CD8-positive, alpha-beta memory T cell (primary cell): ENCODE results near the gene KCNJ5. TPM values are rescaled to one million over a fixed set of nuclear protein-coding genes. Genes with fewer than 3 reads are reported as not detected.

Experiments used
- CTCF ChIA-PET: fragments of 350-600 bp; sonication (Branson Sonifier 250); formaldehyde crosslinking; loops from one replicate; lab custom pipeline; 2021; ENCODE audit warnings: antibody characterized with exemption; lab: Charles Lee
- POLR2A ChIA-PET: fragments of 350-600 bp; sonication (Branson Sonifier 250); formaldehyde crosslinking; loops from one replicate; lab custom pipeline; 2021; ENCODE audit warnings: antibody characterized with exemption; lab: Charles Lee
- DNase-seq, 5 donors: peaks; one replicate each; pipeline versions ENCODE4 v3.0.0 to v3.0.0-alpha.2; 2020 to 2022; ENCODE audit warnings: mixed read lengths in 1 of 5
- H3K27ac ChIP-seq: one replicate; pipeline ENCODE4 v1.7.0; 2013; ENCODE audit warnings: low read depth, mild to moderate bottlenecking, low read length, moderate library complexity
- H3K27me3 ChIP-seq: 2 replicates; pipeline ENCODE4 v1.7.0; 2013; ENCODE audit warnings: low read length, mild to moderate bottlenecking; ENCODE audit not compliant: insufficient read depth, poor library complexity, severe bottlenecking
- H3K36me3 ChIP-seq: 2 replicates; pipeline ENCODE4 v1.7.0; 2013; ENCODE audit warnings: mild to moderate bottlenecking, low read length, moderate library complexity; ENCODE audit not compliant: insufficient read depth
- H3K4me1 ChIP-seq: 2 replicates; pipeline ENCODE4 v1.7.0; 2013; ENCODE audit warnings: mild to moderate bottlenecking, low read length, moderate library complexity; ENCODE audit not compliant: insufficient read depth
- H3K4me3 ChIP-seq: 2 replicates; pipeline ENCODE4 v1.7.0; 2013; ENCODE audit warnings: mild to moderate bottlenecking, low read length
- H3K9me3 ChIP-seq: 2 replicates; pipeline ENCODE4 v1.7.0; 2013; ENCODE audit warnings: mild to moderate bottlenecking, low read length
- H3K27ac Mint-ChIP-seq, 8 donors: one replicate each; pipeline ENCODE4 v1.8.0; 2020 to 2021; ENCODE audit warnings: mixed read lengths in 8 of 8, mild to moderate bottlenecking in 6 of 8, inconsistent platforms in 3 of 8, moderate library complexity in 3 of 8
- H3K27me3 Mint-ChIP-seq, 2 donors: one replicate each; pipeline ENCODE4 v1.8.0; 2020 to 2021; ENCODE audit warnings: mixed read lengths in 2 of 2, mild to moderate bottlenecking in 1 of 2, moderate library complexity in 1 of 2
- H3K36me3 Mint-ChIP-seq, 3 donors: one replicate each; pipeline ENCODE4 v1.8.0; 2020 to 2021; ENCODE audit warnings: mixed read lengths in 3 of 3, inconsistent platforms in 1 of 3, mild to moderate bottlenecking in 1 of 3
- H3K4me1 Mint-ChIP-seq, 3 donors: one replicate each; pipeline ENCODE4 v1.8.0; 2020 to 2021; ENCODE audit warnings: mixed read lengths in 3 of 3, inconsistent platforms in 1 of 3, mild to moderate bottlenecking in 1 of 3
- H3K4me3 Mint-ChIP-seq, 7 donors: one replicate each; pipeline ENCODE4 v1.8.0; 2020 to 2021; ENCODE audit warnings: mixed read lengths in 7 of 7, mild to moderate bottlenecking in 6 of 7, moderate library complexity in 4 of 7, inconsistent platforms in 2 of 7
- H3K9me3 Mint-ChIP-seq, 5 donors: one replicate each; pipeline ENCODE4 v1.8.0; 2020 to 2022; ENCODE audit warnings: mixed read lengths in 5 of 5, mild to moderate bottlenecking in 3 of 5, moderate library complexity in 2 of 5, inconsistent platforms in 1 of 5
- polyA plus RNA-seq: library from polyadenylated mRNA; unstranded; fragments of 300-500 nt; fragmentation: Illumina TruSeq; gene quantifications from one replicate; pipeline ENCODE4 v1.2.3, GENCODE V29; 2021
- total RNA-seq, 2 experiments: library from RNA; stranded (reverse); gene quantifications; one replicate each; pipeline ENCODE4 v1.2.3, GENCODE V29; 2021

Gene KCNJ5
- total and polyA plus RNA-seq, 3 experiments from 2014 or later = 0.04 TPM; not detected in 2

DNA sequence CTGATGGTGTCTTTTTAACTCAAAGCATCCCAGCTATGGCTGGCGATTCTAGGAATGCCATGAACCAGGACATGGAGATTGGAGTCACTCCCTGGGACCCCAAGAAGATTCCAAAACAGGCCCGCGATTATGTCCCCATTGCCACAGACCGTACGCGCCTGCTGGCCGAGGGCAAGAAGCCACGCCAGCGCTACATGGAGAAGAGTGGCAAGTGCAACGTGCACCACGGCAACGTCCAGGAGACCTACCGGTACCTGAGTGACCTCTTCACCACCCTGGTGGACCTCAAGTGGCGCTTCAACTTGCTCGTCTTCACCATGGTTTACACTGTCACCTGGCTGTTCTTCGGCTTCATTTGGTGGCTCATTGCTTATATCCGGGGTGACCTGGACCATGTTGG lies 20.1 kb downstream of the KCNJ5 start:
- H3K27ac ChIP-seq = no peak overlapping the region
- Mint-ChIP-seq H3K9me3 (peaks cover 0 to 2% (median 0%) of the 10 kb centered on the region in 5 donors), H3K4me3 (no peak overlapping the region), H3K27ac (no peak overlapping the region), H3K4me1 (peaks cover under 1 to 5% (median 1%) of the 10 kb centered on the region in 3 donors), H3K36me3 (peaks cover 0 to 5% (median 3%) of the 10 kb centered on the region in 3 donors), H3K27me3 (peaks cover 34 to 64% of the 10 kb centered on the region in 2 donors)
- H3K4me1 ChIP-seq = peaks cover 2% of the 10 kb centered on the region
- no peak overlapping the region for H3K4me3 ChIP-seq
- ChIA-PET POLR2A (no interaction called here), CTCF (no interaction called here)
- no peaks in the 10 kb centered on the region for H3K9me3 ChIP-seq
- peaks cover 15% of the 10 kb centered on the region for H3K27me3 ChIP-seq
- no peak for DNase-seq
- no peaks in the 10 kb centered on the region for H3K36me3 ChIP-seq

DNA sequence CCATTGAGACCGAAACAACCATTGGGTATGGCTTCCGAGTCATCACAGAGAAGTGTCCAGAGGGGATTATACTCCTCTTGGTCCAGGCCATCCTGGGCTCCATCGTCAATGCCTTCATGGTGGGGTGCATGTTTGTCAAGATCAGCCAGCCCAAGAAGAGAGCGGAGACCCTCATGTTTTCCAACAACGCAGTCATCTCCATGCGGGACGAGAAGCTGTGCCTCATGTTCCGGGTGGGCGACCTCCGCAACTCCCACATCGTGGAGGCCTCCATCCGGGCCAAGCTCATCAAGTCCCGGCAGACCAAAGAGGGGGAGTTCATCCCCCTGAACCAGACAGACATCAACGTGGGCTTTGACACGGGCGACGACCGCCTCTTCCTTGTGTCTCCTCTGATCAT lies 20.5 kb downstream of the KCNJ5 start:
- Histone ChIP-seq H3K27ac (no peak overlapping the region), H3K27me3 (peaks cover 10% of the 10 kb centered on the region), H3K4me1 (no peaks in the 10 kb centered on the region), H3K36me3 (no peaks in the 10 kb centered on the region), H3K4me3 (no peak overlapping the region), H3K9me3 (no peaks in the 10 kb centered on the region)
- ChIA-PET CTCF (no interaction called here), POLR2A (no interaction called here)
- H3K27ac Mint-ChIP-seq = no peak overlapping the region
- peaks cover 0 to 2% (median 0%) of the 10 kb centered on the region in 5 donors for H3K9me3 Mint-ChIP-seq
- no peak overlapping the region for H3K4me3 Mint-ChIP-seq
- H3K27me3 Mint-ChIP-seq = peaks cover 34 to 66% of the 10 kb centered on the region in 2 donors
- peaks cover 0 to 4% (median 0%) of the 10 kb centered on the region in 3 donors for H3K4me1 Mint-ChIP-seq
- peaks cover 0 to 5% (median 3%) of the 10 kb centered on the region in 3 donors for H3K36me3 Mint-ChIP-seq
- DNase-seq = no peak

DNA sequence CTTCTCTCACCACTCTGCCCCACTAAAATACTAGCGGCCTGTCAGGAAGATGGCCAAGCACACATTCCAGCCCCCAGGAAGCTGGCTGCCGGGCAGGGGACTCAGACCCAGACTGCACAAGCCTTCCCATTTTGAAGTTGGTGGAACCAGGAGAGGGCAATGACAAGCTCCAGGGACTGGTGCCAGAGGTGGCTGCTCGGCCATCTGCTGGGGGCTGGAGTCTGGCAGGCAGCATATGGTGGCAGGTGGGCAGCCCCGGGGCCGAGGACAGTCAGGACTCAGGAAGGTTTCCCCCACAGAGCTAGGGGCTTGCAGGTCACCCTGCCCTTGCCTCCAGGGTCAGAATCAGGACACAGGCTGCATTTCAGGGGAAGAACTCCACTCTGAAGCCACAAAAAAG lies 22.6 kb downstream of the KCNJ5 start:
- Mint-ChIP-seq H3K27me3 (peaks cover 27 to 62% of the 10 kb centered on the region in 2 donors), H3K9me3 (peaks cover 0 to 2% (median 0%) of the 10 kb centered on the region in 5 donors), H3K4me1 (peaks cover 0 to 3% (median 0%) of the 10 kb centered on the region in 3 donors), H3K27ac (no peak overlapping the region), H3K4me3 (no peak overlapping the region), H3K36me3 (peaks cover 0 to 5% (median 3%) of the 10 kb centered on the region in 3 donors)
- no peaks in the 10 kb centered on the region for H3K36me3 ChIP-seq
- no peak overlapping the region for H3K27ac ChIP-seq
- POLR2A ChIA-PET = no interaction called here
- H3K4me3 ChIP-seq = no peak overlapping the region
- H3K27me3 ChIP-seq = peaks cover 8% of the 10 kb centered on the region
- no peak for DNase-seq
- H3K9me3 ChIP-seq = no peaks in the 10 kb centered on the region
- H3K4me1 ChIP-seq = no peaks in the 10 kb centered on the region
- CTCF ChIA-PET = no interaction called here

DNA sequence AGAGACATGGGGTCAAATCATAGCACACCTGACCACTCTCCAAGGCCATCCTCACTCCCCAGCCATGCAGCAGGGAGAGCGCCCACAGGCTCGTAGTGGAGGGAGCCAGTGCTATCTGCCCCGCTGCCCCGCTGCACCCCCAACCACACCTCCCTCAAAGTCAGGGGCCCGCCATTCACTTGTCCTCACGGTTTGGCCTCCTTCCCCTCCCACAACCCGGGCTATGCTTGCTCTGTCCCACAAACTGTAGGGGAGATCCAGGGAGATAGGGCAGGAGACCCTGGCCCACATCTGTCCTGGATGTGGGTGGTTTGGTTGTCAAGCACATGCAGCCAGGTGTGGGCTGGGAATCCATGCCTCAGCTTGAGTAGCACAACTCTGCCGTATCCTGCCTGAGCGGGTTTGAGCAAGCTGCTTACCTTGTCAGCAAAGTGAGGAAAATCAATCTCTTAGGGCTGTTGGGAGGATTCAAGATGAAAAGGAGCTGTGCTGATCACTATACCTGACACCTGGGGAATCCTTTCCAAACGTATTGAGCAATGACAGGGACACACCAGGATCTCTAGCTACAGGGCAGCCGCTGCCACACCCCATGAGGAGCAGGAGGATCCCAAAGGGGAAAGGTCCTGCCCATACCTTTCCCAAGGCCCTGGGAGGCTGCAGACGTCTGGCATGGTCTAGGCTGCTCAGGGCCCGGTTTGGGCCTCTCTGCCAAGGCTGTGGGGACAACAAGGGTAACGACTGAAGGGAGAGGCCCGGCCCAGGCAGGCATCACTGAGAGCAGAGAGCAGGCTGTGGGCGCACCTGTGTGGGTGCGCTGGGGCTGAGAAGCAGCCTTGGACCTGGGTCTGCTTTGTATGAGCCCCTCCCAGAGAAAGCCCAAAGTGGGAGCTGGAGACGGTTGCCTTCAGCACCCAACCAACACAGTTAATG lies 23.3 kb downstream of the KCNJ5 start:
- H3K27ac Mint-ChIP-seq = no peak overlapping the region
- H3K4me3 Mint-ChIP-seq = no peak overlapping the region
- Histone ChIP-seq H3K9me3 (no peaks in the 10 kb centered on the region), H3K27ac (no peak overlapping the region), H3K36me3 (no peaks in the 10 kb centered on the region), H3K27me3 (peaks cover 1% of the 10 kb centered on the region), H3K4me3 (no peak overlapping the region), H3K4me1 (no peaks in the 10 kb centered on the region)
- H3K36me3 Mint-ChIP-seq = peaks cover 0 to 5% (median 3%) of the 10 kb centered on the region in 3 donors
- H3K9me3 Mint-ChIP-seq = peaks cover 0 to 2% (median 0%) of the 10 kb centered on the region in 5 donors
- peaks cover 0 to 3% (median 0%) of the 10 kb centered on the region in 3 donors for H3K4me1 Mint-ChIP-seq
- CTCF ChIA-PET = no interaction called here
- POLR2A ChIA-PET = no interaction called here
- H3K27me3 Mint-ChIP-seq = peaks cover 25 to 60% of the 10 kb centered on the region in 2 donors
- no peak for DNase-seq

DNA sequence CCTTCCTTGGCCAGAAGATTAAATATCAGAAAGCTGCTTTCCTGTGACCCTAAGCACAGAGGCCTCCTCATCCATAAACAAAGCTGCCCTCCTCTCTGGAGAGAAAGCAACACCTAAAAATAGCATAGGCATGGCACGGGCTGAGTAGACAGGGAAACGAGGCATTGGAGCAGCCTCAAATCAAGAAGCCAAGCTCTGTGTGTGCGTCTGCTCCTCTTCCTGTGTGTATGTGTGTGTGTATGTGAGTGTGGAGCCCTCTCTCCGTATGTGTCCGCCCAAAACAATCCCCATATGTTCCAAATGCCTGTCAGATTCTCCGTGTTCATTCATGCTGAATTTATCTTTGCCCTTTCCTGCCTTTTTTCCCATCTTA lies 24.0 kb downstream of the KCNJ5 start:
- no peak overlapping the region for H3K27ac ChIP-seq
- CTCF ChIA-PET = no interaction called here
- no peaks in the 10 kb centered on the region for H3K36me3 ChIP-seq
- no peaks in the 10 kb centered on the region for H3K4me1 ChIP-seq
- Mint-ChIP-seq H3K27me3 (peaks cover 21 to 53% of the 10 kb centered on the region in 2 donors), H3K27ac (no peak overlapping the region), H3K9me3 (peaks cover 0 to 2% (median 0%) of the 10 kb centered on the region in 5 donors), H3K4me3 (no peak overlapping the region), H3K36me3 (peaks cover 0 to 5% (median 3%) of the 10 kb centered on the region in 3 donors), H3K4me1 (peaks cover 0 to 3% (median 0%) of the 10 kb centered on the region in 3 donors)
- POLR2A ChIA-PET = no interaction called here
- no peak overlapping the region for H3K4me3 ChIP-seq
- H3K27me3 ChIP-seq = no peaks in the 10 kb centered on the region
- DNase-seq = no peak
- no peaks in the 10 kb centered on the region for H3K9me3 ChIP-seq

DNA sequence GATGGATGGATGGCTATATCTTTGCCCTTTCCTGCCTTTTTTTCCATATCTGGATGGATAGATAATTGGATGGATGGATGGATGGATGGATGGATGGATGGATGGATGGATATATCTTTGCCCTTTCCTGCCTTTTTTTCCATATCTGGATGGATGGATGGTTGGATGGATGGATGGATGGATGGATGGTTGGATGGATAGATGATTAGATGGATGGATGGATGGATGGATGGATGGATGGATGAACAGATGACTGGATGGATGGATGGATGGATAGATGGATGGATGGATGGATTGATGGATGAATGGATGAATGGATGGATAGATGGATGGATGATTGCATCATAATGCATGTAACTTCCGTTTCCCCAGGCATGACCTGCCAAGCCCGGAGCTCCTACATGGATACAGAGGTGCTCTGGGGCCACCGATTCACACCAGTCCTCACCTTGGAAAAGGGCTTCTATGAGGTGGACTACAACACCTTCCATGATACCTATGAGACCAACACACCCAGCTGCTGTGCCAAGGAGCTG lies 24.9 kb downstream of the KCNJ5 start:
- no peak for DNase-seq
- CTCF ChIA-PET = no interaction called here
- peaks cover 25 to 51% of the 10 kb centered on the region in 2 donors for H3K27me3 Mint-ChIP-seq
- POLR2A ChIA-PET = no interaction called here
- no peak overlapping the region for H3K27ac Mint-ChIP-seq
- H3K36me3 ChIP-seq = no peaks in the 10 kb centered on the region
- no peak overlapping the region for H3K4me3 Mint-ChIP-seq
- no peaks in the 10 kb centered on the region for H3K4me1 ChIP-seq
- H3K36me3 Mint-ChIP-seq = peaks cover 0 to 5% (median 3%) of the 10 kb centered on the region in 3 donors
- H3K4me1 Mint-ChIP-seq = peaks cover 0 to 3% (median 0%) of the 10 kb centered on the region in 3 donors
- H3K4me3 ChIP-seq = no peak overlapping the region
- H3K27ac ChIP-seq = no peak overlapping the region
- no peaks in the 10 kb centered on the region for H3K9me3 ChIP-seq
- H3K9me3 Mint-ChIP-seq = peaks cover 0 to 2% (median 0%) of the 10 kb centered on the region in 5 donors
- no peaks in the 10 kb centered on the region for H3K27me3 ChIP-seq

DNA sequence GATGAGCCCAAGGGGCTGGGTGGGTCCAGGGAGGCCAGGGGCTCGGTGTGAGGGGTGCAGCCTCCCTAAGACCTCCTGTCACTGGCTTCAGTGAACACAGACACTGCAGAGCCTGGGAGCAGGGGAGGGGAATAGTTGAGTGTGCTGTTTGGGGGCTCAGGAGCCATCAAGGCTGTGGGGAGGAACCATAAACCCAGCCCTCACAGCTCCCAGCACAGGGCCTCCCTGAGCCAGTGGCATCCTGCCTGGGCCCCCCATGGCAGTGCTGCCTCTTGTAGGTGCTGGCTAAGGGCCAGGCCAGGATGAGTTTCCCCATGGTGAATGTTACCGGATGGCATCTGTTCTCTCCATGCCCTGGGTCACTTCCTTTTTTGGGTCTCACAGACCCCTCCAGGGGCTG lies 25.5 kb downstream of the KCNJ5 start:
- ChIA-PET POLR2A (no interaction called here), CTCF (no interaction called here)
- peaks cover 0 to under 1% (median 0%) of the 10 kb centered on the region in 5 donors for H3K9me3 Mint-ChIP-seq
- H3K4me3 ChIP-seq = no peak overlapping the region
- no peaks in the 10 kb centered on the region for H3K9me3 ChIP-seq
- H3K27ac Mint-ChIP-seq = peak overlapping the region in 1 of 8 donors; percentile 21
- H3K4me3 Mint-ChIP-seq = no peak overlapping the region
- DNase-seq = no peak
- H3K27ac ChIP-seq = no peak overlapping the region
- no peaks in the 10 kb centered on the region for H3K4me1 ChIP-seq
- H3K27me3 ChIP-seq = no peaks in the 10 kb centered on the region
- no peaks in the 10 kb centered on the region for H3K36me3 ChIP-seq
- H3K36me3 Mint-ChIP-seq = peaks cover 0 to 5% (median 3%) of the 10 kb centered on the region in 3 donors
- peaks cover 23 to 48% of the 10 kb centered on the region in 2 donors for H3K27me3 Mint-ChIP-seq
- H3K4me1 Mint-ChIP-seq = peaks cover 0 to 3% (median 0%) of the 10 kb centered on the region in 3 donors

DNA sequence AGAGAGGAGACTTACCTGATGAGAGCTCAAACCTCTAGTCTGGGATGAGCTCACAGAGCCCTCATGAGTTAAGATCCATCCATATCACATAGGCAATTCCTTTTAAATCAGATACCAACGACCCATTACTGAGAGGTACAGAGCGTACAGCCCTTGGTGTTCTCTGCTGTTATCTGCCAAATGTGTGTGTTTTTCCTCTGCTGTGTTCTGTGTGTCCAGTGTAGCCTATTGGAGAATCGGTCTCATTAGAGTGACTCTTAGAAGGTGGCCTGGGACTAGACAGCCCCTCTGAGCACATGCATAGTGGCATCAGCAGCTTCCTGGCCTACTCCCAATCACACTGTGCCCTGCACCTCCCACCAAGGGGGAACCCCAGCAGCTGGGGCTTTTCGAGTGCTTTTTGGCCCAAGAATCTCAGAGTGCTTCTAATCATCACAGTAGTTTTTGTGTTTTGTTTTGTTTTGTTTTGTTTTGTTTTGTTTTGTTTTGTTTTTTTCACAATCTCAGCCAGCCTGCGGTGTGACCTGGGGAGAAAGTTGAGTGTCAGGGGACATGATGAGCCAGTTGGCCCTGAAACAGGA lies 26.1 kb downstream of the KCNJ5 start:
- H3K36me3 ChIP-seq = no peaks in the 10 kb centered on the region
- CTCF ChIA-PET = no interaction called here
- H3K4me1 ChIP-seq = no peaks in the 10 kb centered on the region

More for the DNA sequence above, 26.1 kb downstream of the KCNJ5 start:
- Histone ChIP-seq H3K27me3 (no peaks in the 10 kb centered on the region), H3K27ac (no peak overlapping the region), H3K4me3 (no peak overlapping the region), H3K9me3 (no peaks in the 10 kb centered on the region)
- peaks cover 0 to 3% (median 0%) of the 10 kb centered on the region in 3 donors for H3K4me1 Mint-ChIP-seq
- H3K9me3 Mint-ChIP-seq = no peaks in the 10 kb centered on the region
- no peak for DNase-seq
- peaks cover 24 to 45% of the 10 kb centered on the region in 2 donors for H3K27me3 Mint-ChIP-seq
- no peak overlapping the region for H3K27ac Mint-ChIP-seq
- H3K4me3 Mint-ChIP-seq = peak overlapping the region in 1 of 7 donors; percentile 10
- H3K36me3 Mint-ChIP-seq = peaks cover 0 to 5% (median 3%) of the 10 kb centered on the region in 3 donors
- POLR2A ChIA-PET = no interaction called here
